PC-3 (cell line): Measurements from ENCODE around the gene AHSA1. TPM values are rescaled to one million over a fixed set of nuclear protein-coding genes. Genes with fewer than 3 reads are reported as not detected.

Source experiments
- ATAC-seq: fragments of 200-7000 bp; cut with Tn5 transposase; 2 replicates; pipeline ENCODE4 v1.9.1; 2020; ENCODE audit warnings: mild to moderate bottlenecking, moderate library complexity
- BruUV-seq: library from RNA; stranded (reverse); fragments of 400-500 nt; replicated peaks from 2 replicates; lab custom pipeline; 2021; lab: Mats Ljungman, UMichigan
- CTCF ChIA-PET: fragments of 300-600 bp; sonication (Branson Sonifier 250); formaldehyde crosslinking; loops from one replicate; lab custom pipeline; 2022; ENCODE audit warnings: antibody characterized with exemption; lab: Charles Lee
- POLR2A ChIA-PET: fragments of 300-600 bp; sonication (Branson Sonifier 250); formaldehyde crosslinking; loops from one replicate; lab custom pipeline; 2022; ENCODE audit warnings: antibody characterized with exemption; ENCODE audit not compliant: unreplicated experiment; lab: Charles Lee
- DNase-seq: peaks from one replicate; pipeline ENCODE4 v3.0.0-alpha.2; 2015
- H2AFZ ChIP-seq: fragments of 300-600 bp; sonication (generic); 2 replicates; pipeline ENCODE4 v1.6.0; 2016; ENCODE audit warnings: antibody characterized with exemption, low read length
- H3F3A ChIP-seq: fragments of 300-600 bp; sonication (generic); one replicate; pipeline ENCODE4 v1.6.0; 2017; ENCODE audit warnings: antibody characterized with exemption, low read length, control low read depth, mild to moderate bottlenecking; ENCODE audit not compliant: unreplicated experiment
- H3K27ac ChIP-seq: fragments of 300-600 bp; sonication (generic); 2 replicates; pipeline ENCODE4 v1.5.1; 2016; ENCODE audit warnings: mild to moderate bottlenecking, low read length
- H3K27me3 ChIP-seq: fragments of 300-600 bp; sonication (generic); 2 replicates; pipeline ENCODE4 v1.6.1; 2016; ENCODE audit warnings: low read length, mixed read lengths
- H3K36me3 ChIP-seq: fragments of 300-600 bp; sonication (generic); 2 replicates; pipeline ENCODE4 v1.6.1; 2016; ENCODE audit warnings: low read depth, mixed run types, low read length, mixed read lengths
- H3K4me1 ChIP-seq: fragments of 300-600 bp; sonication (generic); 2 replicates; pipeline ENCODE4 v1.5.1; 2016; ENCODE audit warnings: low read length; ENCODE audit not compliant: insufficient read depth
- H3K4me2 ChIP-seq: fragments of 300-600 bp; sonication (generic); 2 replicates; pipeline ENCODE4 v1.6.0; 2016; ENCODE audit warnings: low read length
- H3K4me3 ChIP-seq: fragments of 300-600 bp; sonication (generic); 2 replicates; pipeline ENCODE4 v1.5.1; 2016; ENCODE audit warnings: mild to moderate bottlenecking, low read length, mixed read lengths
- H3K79me2 ChIP-seq: fragments of 300-600 bp; sonication (generic); 2 replicates; pipeline ENCODE4 v1.6.1; 2017; ENCODE audit warnings: low read length, mixed read lengths
- H3K9ac ChIP-seq: fragments of 300-600 bp; sonication (generic); 2 replicates; pipeline ENCODE4 v1.6.0; 2016; ENCODE audit warnings: mild to moderate bottlenecking, low read length
- H3K9me2 ChIP-seq: fragments of 300-600 bp; sonication (generic); replicated peaks from 2 replicates; pipeline ENCODE4 v1.6.1; 2016; ENCODE audit warnings: mixed run types, low read length, mixed read lengths
- H3K9me3 ChIP-seq: fragments of 300-600 bp; sonication (generic); 2 replicates; pipeline ENCODE4 v1.6.1; 2016; ENCODE audit warnings: low read length, mixed read lengths
- H4K20me1 ChIP-seq: fragments of 300-600 bp; sonication (generic); 2 replicates; pipeline ENCODE4 v1.6.1; 2016; ENCODE audit warnings: low read length, mixed read lengths
- CTCF ChIP-seq: fragments of 300-600 bp; sonication (generic); conservative IDR thresholded peaks from 2 replicates; pipeline ENCODE4 v1.5.1; 2017; ENCODE audit warnings: antibody characterized with exemption, low read depth, mild to moderate bottlenecking, low read length
- EZH2 ChIP-seq: fragments of 300-600 bp; sonication (generic); IDR thresholded peaks from one replicate; pipeline ENCODE4 v1.6.1; 2017; ENCODE audit warnings: antibody characterized with exemption, mild to moderate bottlenecking, low read length; ENCODE audit not compliant: unreplicated experiment
- EZH2phosphoT487 ChIP-seq: fragments of 300-600 bp; sonication (generic); IDR thresholded peaks from 2 replicates; pipeline ENCODE4 v1.6.1; 2018; ENCODE audit warnings: mild to moderate bottlenecking, antibody characterized with exemption, low read length, borderline replicate concordance
- intact Hi-C: fragments of 100-400 bp; cut with micrococcal nuclease; formaldehyde crosslinking; loops from 2 replicates; pipeline ENCODE4 v1.9.0; 2023
- total RNA-seq: library from RNA; depleted of rRNA; stranded (reverse); fragments of >200 nt; gene quantifications from 2 replicates; pipeline ENCODE4 v1.2.3, GENCODE V29; 2014

The AHSA1 gene
- total RNA-seq, 1 experiment from 2014 or later = 215 TPM

DNA sequence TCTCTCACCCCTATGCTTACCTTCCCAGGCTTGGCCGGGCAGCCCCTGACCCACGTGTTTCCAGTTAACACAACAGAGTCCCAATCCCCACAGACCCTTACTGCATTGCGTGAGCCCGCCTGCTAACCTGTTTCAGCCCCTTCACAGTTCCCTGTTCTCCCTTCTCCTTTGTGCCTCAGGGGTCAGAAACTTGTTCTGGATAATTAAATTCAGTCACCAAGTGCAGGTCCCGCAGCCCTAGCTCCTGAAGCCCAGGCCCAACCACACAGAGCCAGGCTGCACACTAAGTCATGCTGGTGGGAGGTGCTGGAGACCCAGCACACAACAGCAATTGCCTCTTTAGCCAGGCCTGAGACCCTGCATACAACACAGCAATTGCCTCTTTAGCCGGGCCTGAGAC, 31.1 kb downstream of the AHSA1 start:
- H2AFZ ChIP-seq = no peak overlapping the region
- H3K4me3 ChIP-seq = no peak overlapping the region
- TF ChIP-seq CTCF (no peak), EZH2phosphoT487 (no peak), EZH2 (no peak)
- no peak overlapping the region for H3K27ac ChIP-seq
- ChIA-PET CTCF (no interaction called here), POLR2A (no interaction called here)
- H4K20me1 ChIP-seq = no peaks in the 10 kb centered on the region
- H3K9me2 ChIP-seq = no peaks in the 10 kb centered on the region
- H3K36me3 ChIP-seq = no peaks in the 10 kb centered on the region
- H3F3A ChIP-seq = no peaks in the 10 kb centered on the region
- no peaks in the 10 kb centered on the region for H3K4me1 ChIP-seq
- intact Hi-C loops = no loop called here
- no TSS peak for BruUV-seq
- ATAC-seq = no peak
- H3K9me3 ChIP-seq = no peaks in the 10 kb centered on the region
- H3K9ac ChIP-seq = no peak overlapping the region
- no peaks in the 10 kb centered on the region for H3K27me3 ChIP-seq
- no peak for DNase-seq
- H3K79me2 ChIP-seq = no peaks in the 10 kb centered on the region
- no peak overlapping the region for H3K4me2 ChIP-seq

DNA sequence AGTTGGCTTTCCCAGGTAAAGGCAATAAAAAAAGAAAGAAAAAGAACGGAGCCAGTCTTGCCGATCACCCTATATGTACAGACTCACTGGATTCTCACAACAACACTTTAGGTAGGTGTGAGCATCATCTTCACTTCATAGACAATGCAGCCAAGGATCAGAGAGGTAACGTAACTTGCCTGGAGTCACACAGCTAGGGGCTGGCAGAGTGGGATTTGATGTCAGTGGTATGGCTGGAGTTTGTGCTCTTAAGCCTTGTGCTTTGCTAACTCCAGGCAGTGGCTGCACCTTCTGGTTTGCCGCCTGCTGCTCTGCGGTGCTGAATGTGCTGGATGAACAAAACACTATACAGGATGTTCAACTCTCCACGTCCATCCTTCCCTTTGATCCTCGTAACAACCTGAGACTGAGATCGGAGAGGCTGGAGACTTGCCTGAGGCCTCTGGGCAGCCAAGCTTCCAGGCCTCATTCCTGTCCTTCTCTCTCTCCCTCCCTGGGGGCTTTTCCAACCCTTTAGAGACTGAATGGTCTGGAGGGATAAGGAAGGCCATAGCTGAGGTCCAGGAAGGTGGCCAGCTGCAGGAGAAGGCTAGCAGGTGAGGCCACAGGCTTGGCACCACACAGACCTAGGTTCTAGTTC, 32.6 kb downstream of the AHSA1 start:
- intact Hi-C loops = no loop called here
- Histone ChIP-seq H3K27me3 (no peaks in the 10 kb centered on the region), H4K20me1 (no peaks in the 10 kb centered on the region), H3K9me2 (no peaks in the 10 kb centered on the region), H3K9ac (no peak overlapping the region), H3K79me2 (no peaks in the 10 kb centered on the region), H3F3A (no peaks in the 10 kb centered on the region), H3K4me1 (no peaks in the 10 kb centered on the region), H3K36me3 (no peaks in the 10 kb centered on the region), H2AFZ (no peak overlapping the region), H3K27ac (no peak overlapping the region), H3K4me2 (no peak overlapping the region), H3K4me3 (no peak overlapping the region), H3K9me3 (no peaks in the 10 kb centered on the region)
- BruUV-seq = no TSS peak
- no peak for DNase-seq
- ChIA-PET POLR2A (no interaction called here), CTCF (no interaction called here)
- TF ChIP-seq EZH2 (no peak), EZH2phosphoT487 (no peak), CTCF (no peak)
- no peak for ATAC-seq

- ATAC-seq (no peak), DNase-seq (no peak)
- TF ChIP-seq EZH2 = no peak
- TF ChIP-seq CTCF = no peak
- no peak for TF ChIP-seq EZH2phosphoT487
- Histone ChIP-seq H3F3A (no peaks in the 10 kb centered on the region), H2AFZ (no peak overlapping the region), H3K9me3 (no peaks in the 10 kb centered on the region), H3K27me3 (no peaks in the 10 kb centered on the region), H3K27ac (no peak overlapping the region), H3K36me3 (no peaks in the 10 kb centered on the region), H4K20me1 (no peaks in the 10 kb centered on the region), H3K9ac (no peak overlapping the region), H3K79me2 (no peaks in the 10 kb centered on the region), H3K4me1 (no peaks in the 10 kb centered on the region), H3K4me2 (no peak overlapping the region), H3K4me3 (no peak overlapping the region), H3K9me2 (no peaks in the 10 kb centered on the region)
- BruUV-seq = no TSS peak
- POLR2A ChIA-PET = no interaction called here
- CTCF ChIA-PET = no interaction called here
- intact Hi-C loops = no loop called here
These were observed 33.2 kb downstream of the AHSA1 start for GRCh38 chr14:77491056-77491455.
